ENCODE measurements around the gene RASD2.

RASD2 gene

DNA sequence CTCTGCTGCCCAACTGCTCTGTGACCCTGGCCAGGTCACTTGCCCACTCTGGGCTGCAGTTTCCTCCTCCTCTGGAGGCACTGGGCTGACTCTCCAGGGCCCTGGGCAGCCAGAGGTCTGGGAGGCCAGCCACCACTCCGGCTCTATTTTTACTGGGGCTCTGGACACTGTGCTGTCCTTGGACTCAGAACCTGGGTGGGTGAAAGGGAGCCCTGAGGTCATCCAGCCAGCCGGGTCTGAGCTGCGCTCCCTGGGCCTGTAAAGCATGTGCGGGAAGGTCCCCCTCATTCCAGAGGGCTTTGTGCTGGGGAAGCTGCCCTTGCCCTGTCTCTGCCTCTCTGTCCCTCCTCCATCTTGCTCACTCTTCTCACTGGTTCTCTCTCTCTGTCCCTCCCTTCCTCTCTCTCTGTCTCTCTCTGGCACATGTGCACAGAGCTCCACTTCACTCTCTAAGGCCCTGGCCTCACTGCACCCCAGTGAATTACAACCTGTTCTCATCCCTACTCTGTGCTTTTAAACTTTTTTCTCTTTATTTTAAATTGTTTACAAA is 51.9 kb downstream of the RASD2 start:
- Histone ChIP-seq H3K4me1 (peaks cover 15% of the 10 kb centered on the region), H3K27me3 (no peaks in the 10 kb centered on the region), H3K36me3 (no peaks in the 10 kb centered on the region), H3K4me3 (ENCODE audit: low read depth, low read length) (no peak overlapping the region), H3K9me3 (no peaks in the 10 kb centered on the region)
- TF ChIP-seq, protein P1, sequence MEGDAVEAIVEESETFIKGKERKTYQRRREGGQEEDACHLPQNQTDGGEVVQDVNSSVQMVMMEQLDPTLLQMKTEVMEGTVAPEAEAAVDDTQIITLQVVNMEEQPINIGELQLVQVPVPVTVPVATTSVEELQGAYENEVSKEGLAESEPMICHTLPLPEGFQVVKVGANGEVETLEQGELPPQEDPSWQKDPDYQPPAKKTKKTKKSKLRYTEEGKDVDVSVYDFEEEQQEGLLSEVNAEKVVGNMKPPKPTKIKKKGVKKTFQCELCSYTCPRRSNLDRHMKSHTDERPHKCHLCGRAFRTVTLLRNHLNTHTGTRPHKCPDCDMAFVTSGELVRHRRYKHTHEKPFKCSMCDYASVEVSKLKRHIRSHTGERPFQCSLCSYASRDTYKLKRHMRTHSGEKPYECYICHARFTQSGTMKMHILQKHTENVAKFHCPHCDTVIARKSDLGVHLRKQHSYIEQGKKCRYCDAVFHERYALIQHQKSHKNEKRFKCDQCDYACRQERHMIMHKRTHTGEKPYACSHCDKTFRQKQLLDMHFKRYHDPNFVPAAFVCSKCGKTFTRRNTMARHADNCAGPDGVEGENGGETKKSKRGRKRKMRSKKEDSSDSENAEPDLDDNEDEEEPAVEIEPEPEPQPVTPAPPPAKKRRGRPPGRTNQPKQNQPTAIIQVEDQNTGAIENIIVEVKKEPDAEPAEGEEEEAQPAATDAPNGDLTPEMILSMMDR (IDR thresholded peaks at IDR 0.05; ENCODE audit: low read depth, low read length): no peak
- DNase-seq: no peak

DNA sequence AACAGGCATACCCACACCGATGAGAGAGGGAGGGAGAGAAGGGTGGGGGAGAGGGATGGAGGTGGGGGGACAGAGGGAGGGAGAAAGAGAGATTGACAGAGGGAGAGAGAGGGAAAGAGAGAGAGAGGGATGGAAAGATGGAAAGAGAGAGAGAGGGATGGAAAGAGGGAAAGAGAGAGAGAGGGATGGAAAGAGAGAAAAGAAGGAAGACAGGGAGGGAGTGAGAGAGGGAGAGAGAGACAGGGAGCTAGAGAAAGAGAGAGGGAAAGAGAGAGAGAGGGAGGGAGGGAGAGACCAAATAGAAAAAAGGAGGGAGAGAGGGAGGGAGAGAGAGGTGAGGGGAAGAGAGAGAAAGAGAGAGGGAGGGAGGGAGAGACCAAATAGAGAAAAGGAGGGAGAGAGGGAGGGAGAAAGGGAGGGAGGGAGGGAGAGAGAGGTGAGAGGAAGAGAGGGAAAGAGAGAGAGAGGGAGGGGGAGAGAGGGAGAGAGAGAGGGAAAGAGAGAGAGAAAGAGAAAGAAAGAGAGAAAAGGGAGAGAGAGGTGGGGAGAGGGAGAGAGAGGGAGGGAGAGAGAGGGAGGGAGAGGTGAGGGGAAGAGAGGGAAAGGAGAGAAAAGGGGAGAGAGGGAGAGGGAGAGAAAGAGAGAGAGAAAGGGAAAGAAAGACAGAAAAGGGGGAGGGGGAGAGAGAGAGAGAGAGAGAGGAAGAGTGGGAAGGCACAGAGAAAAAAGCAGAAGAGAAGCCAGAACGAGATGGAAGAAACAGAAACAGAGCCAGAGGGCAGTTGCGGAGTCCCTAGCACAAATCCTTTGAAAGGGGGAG is 52.6 kb downstream of the RASD2 start:
- Histone ChIP-seq H3K9me3 (no peaks in the 10 kb centered on the region), H3K4me3 (ENCODE audit: low read depth, low read length) (no peak overlapping the region), H3K4me1 (peaks cover 12% of the 10 kb centered on the region), H3K27me3 (no peaks in the 10 kb centered on the region), H3K36me3 (no peaks in the 10 kb centered on the region)
- no peak for DNase-seq
- TF ChIP-seq, protein P1 (IDR thresholded peaks at IDR 0.05; ENCODE audit: low read depth, low read length): no peak

DNA sequence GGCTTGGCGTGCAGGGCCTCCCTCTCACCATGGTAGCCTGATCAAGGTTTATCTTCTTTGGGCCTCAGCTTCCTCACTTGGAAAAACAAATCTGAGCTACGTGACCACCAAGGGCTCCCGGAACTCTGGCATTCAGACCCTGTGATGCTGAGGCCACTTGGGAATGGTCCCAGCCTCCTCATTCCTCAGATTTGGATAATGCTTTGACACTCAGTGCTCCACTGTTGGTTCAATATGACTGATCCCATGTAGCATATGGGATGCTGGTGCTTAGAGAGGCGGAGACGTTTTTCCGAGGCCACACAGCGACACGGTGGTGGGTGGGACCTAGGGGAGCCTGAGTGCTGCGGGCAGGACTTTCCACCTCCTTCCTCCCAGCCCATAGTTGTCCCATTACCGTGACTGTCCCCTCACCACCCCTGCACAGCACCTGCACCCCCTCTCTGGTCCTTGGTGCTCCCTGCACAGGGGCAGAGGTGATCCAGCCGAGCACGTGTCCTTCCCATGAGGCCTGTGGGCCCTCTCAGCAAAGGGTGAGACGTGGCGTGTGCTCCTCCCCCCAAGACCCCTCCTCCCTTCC is 53.4 kb downstream of the RASD2 start:
- Histone ChIP-seq H3K27me3 (no peaks in the 10 kb centered on the region), H3K36me3 (no peaks in the 10 kb centered on the region), H3K4me1 (peaks cover 12% of the 10 kb centered on the region), H3K9me3 (no peaks in the 10 kb centered on the region), H3K4me3 (ENCODE audit: low read depth, low read length) (no peak overlapping the region)
- no peak for DNase-seq
- TF ChIP-seq, protein P1 (IDR thresholded peaks at IDR 0.05; ENCODE audit: low read depth, low read length): no peak

DNA sequence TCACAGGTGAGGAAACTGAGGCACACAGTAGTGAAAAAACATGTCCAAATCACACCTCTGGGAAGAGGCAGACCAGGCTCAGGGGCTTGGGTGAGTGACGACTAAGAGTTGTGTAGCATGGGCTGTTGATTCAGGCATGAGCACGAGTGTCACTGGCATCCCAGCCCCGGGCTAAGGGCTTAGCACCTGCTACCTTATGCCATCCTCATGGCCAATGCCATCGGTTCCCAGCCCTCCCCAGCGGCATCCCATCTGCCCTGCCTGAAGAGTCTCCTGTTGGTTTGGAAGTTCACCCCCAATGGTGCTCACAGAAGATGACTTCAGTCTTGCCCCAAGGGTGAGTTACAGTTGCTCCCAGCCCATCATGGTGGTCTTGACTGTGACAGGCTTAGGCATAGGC is 54.1 kb downstream of the RASD2 start:
- Histone ChIP-seq H3K27me3 (no peaks in the 10 kb centered on the region), H3K4me1 (peaks cover 12% of the 10 kb centered on the region), H3K9me3 (no peaks in the 10 kb centered on the region), H3K36me3 (no peaks in the 10 kb centered on the region), H3K4me3 (ENCODE audit: low read depth, low read length) (no peak overlapping the region)
- TF ChIP-seq, protein P1 (IDR thresholded peaks at IDR 0.05; ENCODE audit: low read depth, low read length): no peak
- DNase-seq: no peak

DNA sequence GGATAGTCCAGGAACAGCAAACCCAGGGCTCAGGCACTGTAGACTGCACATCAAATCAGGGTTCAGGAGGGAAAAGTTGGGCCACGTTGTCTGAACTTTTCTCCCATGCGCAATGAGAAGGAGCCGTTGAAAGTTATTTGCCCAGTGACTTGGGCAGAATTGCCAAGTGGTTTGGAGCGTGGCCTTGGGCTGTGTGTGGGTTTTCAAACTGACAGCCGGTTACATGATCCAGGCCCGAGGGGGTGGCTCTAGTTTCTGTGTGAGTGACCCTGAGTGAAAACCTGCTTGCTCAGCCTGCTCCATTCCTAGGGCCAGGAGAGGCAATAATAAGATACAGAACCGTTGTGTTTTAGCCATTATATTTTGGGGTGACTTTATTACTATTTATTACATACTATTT is 56.2 kb downstream of the RASD2 start:
- no peaks in the 10 kb centered on the region for H3K36me3 ChIP-seq
- H3K9me3 ChIP-seq: no peaks in the 10 kb centered on the region; the same call in 1 of the 2 replicates
- H3K4me3 ChIP-seq (ENCODE audit: low read depth, low read length): no peak overlapping the region
- H3K27me3 ChIP-seq: no peaks in the 10 kb centered on the region
- TF ChIP-seq, protein P1 (IDR thresholded peaks at IDR 0.05; ENCODE audit: low read depth, low read length): no peak
- no peak for DNase-seq
- H3K4me1 ChIP-seq: peaks cover 7% of the 10 kb centered on the region

All from BE2C (cell line).